Stomach (tissue), 4 donors: Measurements from ENCODE around the gene ADAMTS12.
"Not testable (repeated sequence)": the region's sequence is repeated elsewhere in the genome, so short reads cannot be mapped to it uniquely, and the experiment has no call there.

Source experiments
- POLR2AphosphoS5 ChIP-seq, 3 donors: sonication (generic); formaldehyde crosslinking; IDR thresholded peaks; one replicate each; pipeline ENCODE4 v1.6.1; 2016; ENCODE audit warnings: antibody characterized with exemption in 3 of 3
- TF ChIP-seq, protein P1 (sequence below), 7 experiments: fragments of 450-650 bp in 4 of 7; fragments of 200-600 bp in 3 of 7; sonication (generic) in 3 of 7; IDR thresholded peaks; one replicate each; pipeline ENCODE4 v1.5.1; 2016 to 2019; ENCODE audit warnings: antibody characterized with exemption in 7 of 7, control low read depth in 2 of 7, mild to moderate bottlenecking in 1 of 7

- TF ChIP-seq, protein P1, sequence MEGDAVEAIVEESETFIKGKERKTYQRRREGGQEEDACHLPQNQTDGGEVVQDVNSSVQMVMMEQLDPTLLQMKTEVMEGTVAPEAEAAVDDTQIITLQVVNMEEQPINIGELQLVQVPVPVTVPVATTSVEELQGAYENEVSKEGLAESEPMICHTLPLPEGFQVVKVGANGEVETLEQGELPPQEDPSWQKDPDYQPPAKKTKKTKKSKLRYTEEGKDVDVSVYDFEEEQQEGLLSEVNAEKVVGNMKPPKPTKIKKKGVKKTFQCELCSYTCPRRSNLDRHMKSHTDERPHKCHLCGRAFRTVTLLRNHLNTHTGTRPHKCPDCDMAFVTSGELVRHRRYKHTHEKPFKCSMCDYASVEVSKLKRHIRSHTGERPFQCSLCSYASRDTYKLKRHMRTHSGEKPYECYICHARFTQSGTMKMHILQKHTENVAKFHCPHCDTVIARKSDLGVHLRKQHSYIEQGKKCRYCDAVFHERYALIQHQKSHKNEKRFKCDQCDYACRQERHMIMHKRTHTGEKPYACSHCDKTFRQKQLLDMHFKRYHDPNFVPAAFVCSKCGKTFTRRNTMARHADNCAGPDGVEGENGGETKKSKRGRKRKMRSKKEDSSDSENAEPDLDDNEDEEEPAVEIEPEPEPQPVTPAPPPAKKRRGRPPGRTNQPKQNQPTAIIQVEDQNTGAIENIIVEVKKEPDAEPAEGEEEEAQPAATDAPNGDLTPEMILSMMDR (IDR thresholded peaks at IDR 0.05) = not testable (repeated sequence)
- not testable (repeated sequence) for TF ChIP-seq POLR2AphosphoS5 (IDR thresholded peaks at IDR 0.05)
These were observed 352.0 kb downstream of the ADAMTS12 start for GRCh38 chr5:33539790-33540189.
